GM12878 (cell line): ENCODE data around the gene MAP7. TPM values are rescaled to one million over a fixed set of nuclear protein-coding genes. Genes with fewer than 3 reads are reported as not detected.
"Not testable (repeated sequence)": the region's sequence is repeated elsewhere in the genome, so short reads cannot be mapped to it uniquely, and the experiment has no call there.

ENCODE experiments used
- ATAC-seq: fragments of 200-7000 bp; cut with Tn5 transposase; 3 replicates; pipeline ENCODE4 v1.9.1; 2020; ENCODE audit warnings: mild to moderate bottlenecking, moderate library complexity
- BruUV-seq: library from RNA; stranded (reverse); fragments of 400-500 nt; replicated peaks from 2 replicates; lab custom pipeline; 2021; lab: Mats Ljungman, UMichigan
- CTCF ChIA-PET: fragments of 300-600 bp; sonication (Branson Sonifier 250); formaldehyde crosslinking; extraction: SDS; loops from one replicate; lab custom pipeline; 2021; ENCODE audit warnings: inconsistent platforms; lab: Yijun Ruan, JAX
- POLR2A ChIA-PET: fragments of 350-600 bp; formaldehyde crosslinking; extraction: SDS; loops from one replicate; lab custom pipeline; 2021; ENCODE audit warnings: inconsistent platforms; lab: Charles Lee
- RAD21 ChIA-PET: fragments of 300-600 bp; sonication (Branson Sonifier 250); formaldehyde crosslinking; loops from one replicate; lab custom pipeline; 2023; ENCODE audit warnings: antibody characterized with exemption; ENCODE audit not compliant: unreplicated experiment; lab: Charles Lee
- SMC1A ChIA-PET: fragments of 300-600 bp; sonication (Branson Sonifier 250); formaldehyde crosslinking; loops from one replicate; lab custom pipeline; 2023; ENCODE audit not compliant: unreplicated experiment, uncharacterized antibody; lab: Charles Lee
- DNase-seq: peaks from one replicate; pipeline ENCODE4 v3.0.0-alpha.2; 2011; ENCODE audit warnings: low read depth, low spot score
- FAIRE-seq: peaks from 3 replicates; lab custom pipeline; 2011; peaks lifted over from hg19 to GRCh38; lab: Jason Lieb, UNC
- H2AFZ ChIP-seq: 2 replicates; pipeline ENCODE4 v1.6.0; 2011; ENCODE audit warnings: low read depth, low read length, control low read depth; ENCODE audit not compliant: control insufficient read depth
- H3K27ac ChIP-seq: 2 replicates; pipeline ENCODE4 v1.5.1; 2011; ENCODE audit warnings: control low read depth; ENCODE audit not compliant: control insufficient read depth, insufficient read depth
- H3K27me3 ChIP-seq, 2 experiments: replicated peaks in 1 of 2; 2 replicates each; pipeline versions ENCODE4 v1.6.0 to v1.6.1; 2011; ENCODE audit warnings: low read length in 1 of 2; ENCODE audit not compliant: control insufficient read depth in 2 of 2, insufficient read depth in 2 of 2
- H3K36me3 ChIP-seq, 2 experiments: 2 replicates each; pipeline ENCODE4 v1.5.1; 2011; ENCODE audit warnings: low read length in 1 of 2; ENCODE audit not compliant: control insufficient read depth in 2 of 2, insufficient read depth in 2 of 2
- H3K4me1 ChIP-seq: 2 replicates; pipeline ENCODE4 v1.6.1; 2011; ENCODE audit warnings: mild to moderate bottlenecking, low read length, moderate library complexity, mixed read lengths; ENCODE audit not compliant: control insufficient read depth, insufficient read depth
- H3K4me2 ChIP-seq: 2 replicates; pipeline ENCODE4 v1.6.0; 2011; ENCODE audit warnings: control low read depth; ENCODE audit not compliant: control insufficient read depth, insufficient read depth
- H3K4me3 ChIP-seq: fragments of 200-600 bp; sonication (generic); 2 replicates; pipeline ENCODE4 v1.5.1; 2016
- H3K79me2 ChIP-seq: 2 replicates; pipeline ENCODE4 v1.6.0; 2011; ENCODE audit warnings: low read length; ENCODE audit not compliant: control insufficient read depth, insufficient read depth
- H3K9ac ChIP-seq: 2 replicates; pipeline ENCODE4 v1.8.0; 2011; ENCODE audit warnings: low read length, control low read depth, mixed read lengths; ENCODE audit not compliant: control insufficient read depth, insufficient read depth
- H3K9me3 ChIP-seq: replicated peaks from 3 replicates; pipeline ENCODE4 v1.5.1; 2011; ENCODE audit warnings: mild to moderate bottlenecking, low read length; ENCODE audit not compliant: control insufficient read depth, insufficient read depth
- H4K20me1 ChIP-seq: 2 replicates; pipeline ENCODE4 v1.6.0; 2011; ENCODE audit not compliant: control insufficient read depth, insufficient read depth
- ATF3 ChIP-seq: IDR thresholded peaks from 2 replicates; pipeline ENCODE4 v1.6.1; 2011; ENCODE audit warnings: low read depth, mild to moderate bottlenecking, low read length, moderate library complexity, borderline replicate concordance; ENCODE audit errors: extremely low read depth
- CHD2 ChIP-seq: IDR thresholded peaks from 2 replicates; pipeline ENCODE4 v1.6.1; 2011; ENCODE audit warnings: low read depth, low read length, improper control_type of control experiment, borderline replicate concordance
- HDAC6 ChIP-seq: fragments of 200-600 bp; sonication (generic); IDR thresholded peaks from one replicate; pipeline ENCODE4 v1.8.0; 2017; ENCODE audit warnings: antibody characterized with exemption; ENCODE audit not compliant: unreplicated experiment
- HSF1 ChIP-seq: fragments of 150-350 bp; IDR thresholded peaks from 2 replicates; pipeline ENCODE4 v1.6.1; 2014; ENCODE audit warnings: mild to moderate bottlenecking, low read depth, low read length
- MLLT1 ChIP-seq: fragments of 450-650 bp; IDR thresholded peaks from 2 replicates; pipeline ENCODE4 v1.6.1; 2016; ENCODE audit warnings: mild to moderate bottlenecking
- NBN ChIP-seq: fragments of 450-650 bp; IDR thresholded peaks from 2 replicates; pipeline ENCODE4 v1.6.1; 2016
- NRF1 ChIP-seq: conservative IDR thresholded peaks from 2 replicates; pipeline ENCODE4 v1.6.1; 2011; ENCODE audit warnings: mild to moderate bottlenecking, low read depth, low read length, improper control_type of control experiment
- USF2 ChIP-seq: IDR thresholded peaks from 2 replicates; pipeline ENCODE4 v1.6.1; 2011; ENCODE audit warnings: low read depth, low read length, improper control_type of control experiment, borderline replicate concordance
- WGBS: methylation state at CpG from one replicate; pipeline ENCODE4 v1.1.6; 2016; ENCODE audit warnings: low lambda C conversion rate; ENCODE audit not compliant: insufficient replicate concordance, insufficient coverage; ENCODE audit errors: missing lambda C conversion rate; 5-methylcytosine and 5-hydroxymethylcytosine counted together
- in situ Hi-C: fragments of 300-500 bp; cut with MboI; formaldehyde crosslinking; loops from 9 replicates; pipeline ENCODE4 v1.14.3; 2018; ENCODE audit warnings: mixed read lengths
- intact Hi-C: fragments of 100-400 bp; cut with micrococcal nuclease; formaldehyde crosslinking; loops from one replicate; pipeline ENCODE4 v1.14.2; 2022; ENCODE audit not compliant: unreplicated experiment
- polyA plus RNA-seq, 11 experiments: library from polyadenylated mRNA; depleted of rRNA in 4 of 11; unstranded in 6 of 11; stranded (reverse) in 5 of 11; fragments of >200 nt; fragmentation: Nextera tagmentation in 4 of 11; fragmentation: Illumina TruSeq in 1 of 11; extraction: Ambion mirVana in 4 of 11; extraction: Trizol in 1 of 11; gene quantifications; 1 replicate in 1 of 11; 2 replicates in 10 of 11; pipeline versions ENCODE4 v1.2.1 to v1.2.3, GENCODE V29; 2011 to 2016; ENCODE audit warnings: inconsistent platforms in 2 of 11, missing spikeins in 2 of 11, low read depth in 1 of 11
- total RNA-seq, 4 experiments: library from RNA; depleted of rRNA in 3 of 4; stranded (reverse); fragments of >200 nt in 3 of 4; fragmentation: Illumina TruSeq in 1 of 4; extraction: Trizol in 1 of 4; gene quantifications; 2 replicates each; pipeline versions ENCODE4 v1.2.1 to v1.2.3, GENCODE V29; 2013 to 2021

Gene MAP7
- total and polyA plus RNA-seq, 10 of the 15 experiments (the other 5 are each of a cell fraction or from before 2014, with no cell fraction given), result 0.04 to 0.17 (median 0.08) TPM; not detected in 2

GRCh38 chr6:136500414-136500813 lies 49.8 kb downstream of the MAP7 start (continued):
- TF ChIP-seq ATF3 (no peak), CHD2 (no peak), HDAC6 (no peak), USF2 (no peak), HSF1 (no peak), MLLT1 (no peak)

- WGBS, result 78% methylated on average over 3 of the region's 3 CpGs
- Histone ChIP-seq H3K27ac (no peak overlapping the region), H3K9me3 (no peaks in the 10 kb centered on the region), H3K4me1 (no peaks in the 10 kb centered on the region), H3K79me2 (no peaks in the 10 kb centered on the region), H3K27me3 (no peaks in the 10 kb centered on the region), H3K4me2 (no peak overlapping the region), H3K9ac (no peak overlapping the region), H3K36me3 (no peaks in the 10 kb centered on the region), H3K4me3 (no peak overlapping the region), H2AFZ (no peak overlapping the region), H4K20me1 (no peaks in the 10 kb centered on the region)
- ChIA-PET RAD21 (no interaction called here), POLR2A (interaction anchor here (0.6 kb wide), 1 partner anchor 16 kb away, joined by 3 read pairs; no protein-coding TSS in a partner anchor), SMC1A (no interaction called here), CTCF (no interaction called here)
- FAIRE-seq (no peak), ATAC-seq (no peak), DNase-seq (no peak)
- in situ Hi-C loops (no loop called here), intact Hi-C loops (no loop called here)
- BruUV-seq, result no TSS peak
- TF ChIP-seq NRF1 (no peak), MLLT1 (no peak), NBN (no peak)
Observed at GRCh38 chr6:136499370-136499769, 50.9 kb downstream of the MAP7 start.

- DNase-seq, H3K9ac ChIP-seq, ATAC-seq, BruUV-seq, H3K27me3 ChIP-seq, H3K4me1 ChIP-seq, CTCF ChIA-PET, H3K36me3 ChIP-seq, H2AFZ ChIP-seq, H3K9me3 ChIP-seq, H3K79me2 ChIP-seq, FAIRE-seq, in situ Hi-C loops, H3K4me2 ChIP-seq, H3K27ac ChIP-seq, intact Hi-C loops, H4K20me1 ChIP-seq, H3K4me3 ChIP-seq: not testable (repeated sequence)
- POLR2A ChIA-PET, result interaction anchor here (0.6 kb wide), 1 partner anchor 26 kb away, joined by 4 read pairs; no protein-coding TSS in a partner anchor
- RAD21 ChIA-PET, result interaction anchor here (0.8 kb wide), 1 partner anchor 29 kb away, joined by 3 read pairs; no protein-coding TSS in a partner anchor
- SMC1A ChIA-PET, result interaction anchor here (0.7 to 1.2 kb wide), 2 partner anchors 10 kb away, joined by 3 read pairs; no protein-coding TSS in a partner anchor
- 38% methylated on average over 1 of the region's 2 CpGs for WGBS
Observed at GRCh38 chr6:136496449-136496848, 53.8 kb downstream of the MAP7 start.
